Measurements from ENCODE around the gene ZNF823.

The ZNF823 gene

DNA sequence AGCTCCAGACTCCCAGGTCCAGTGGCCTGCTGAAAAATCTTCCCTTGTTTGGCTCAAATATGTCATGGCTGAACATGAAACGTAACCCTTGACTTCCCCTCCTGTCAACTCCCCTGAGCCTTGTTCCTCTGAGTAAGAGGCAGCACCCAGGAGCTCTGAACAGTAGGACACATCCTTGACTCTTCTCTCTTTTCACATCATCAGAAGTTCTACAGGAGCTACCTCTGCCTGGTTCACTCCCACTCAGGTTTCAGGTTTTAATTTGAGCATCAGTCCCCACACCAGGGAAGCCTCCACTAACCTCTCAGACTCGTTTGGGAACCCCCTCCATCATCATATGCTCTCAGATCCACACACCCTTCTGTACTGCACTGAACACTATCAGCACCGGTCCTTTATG lies 30.3 kb downstream of the ZNF823 start:
- TF ChIP-seq CTCF (IDR thresholded peaks at IDR 0.05; ENCODE audit: low read depth, low read length, missing control alignments): no peak
- DNase-seq (ENCODE audit: extremely low read depth, low read depth): no peak
- H3K4me3 ChIP-seq (replicated peaks; ENCODE audit: low read depth, low read length): no peak overlapping the region

GRCh38 chr19:11705474-11705873 lies 33.3 kb downstream of the ZNF823 start:
- no peak for DNase-seq (ENCODE audit: extremely low read depth, low read depth)
- no peak for TF ChIP-seq CTCF (IDR thresholded peaks at IDR 0.05; ENCODE audit: low read depth, low read length, missing control alignments)
- H3K4me3 ChIP-seq (replicated peaks; ENCODE audit: low read depth, low read length): no peak overlapping the region

DNA sequence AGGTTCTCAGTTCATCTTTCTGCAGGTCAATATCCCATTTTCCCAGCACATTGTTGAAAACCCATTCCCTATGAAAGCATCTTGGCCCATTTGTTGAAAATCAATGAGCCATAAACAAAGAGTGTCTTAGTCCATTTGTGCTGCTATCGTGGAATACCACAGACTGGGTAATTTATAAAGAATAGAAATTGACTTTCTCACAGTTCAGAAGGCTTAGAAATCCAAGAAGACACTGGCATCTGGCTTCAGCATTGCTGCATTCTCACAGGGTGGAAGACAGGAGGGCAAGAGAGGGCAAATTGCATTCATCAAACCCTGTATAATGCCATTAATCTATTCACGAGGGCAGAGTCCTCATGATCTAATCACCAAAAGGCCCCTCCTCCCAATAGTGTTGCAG lies 34.1 kb downstream of the ZNF823 start:
- DNase-seq (ENCODE audit: extremely low read depth, low read depth): no peak
- no peak overlapping the region for H3K4me3 ChIP-seq (replicated peaks; ENCODE audit: low read depth, low read length)
- TF ChIP-seq CTCF (IDR thresholded peaks at IDR 0.05; ENCODE audit: low read depth, low read length, missing control alignments): no peak

DNA sequence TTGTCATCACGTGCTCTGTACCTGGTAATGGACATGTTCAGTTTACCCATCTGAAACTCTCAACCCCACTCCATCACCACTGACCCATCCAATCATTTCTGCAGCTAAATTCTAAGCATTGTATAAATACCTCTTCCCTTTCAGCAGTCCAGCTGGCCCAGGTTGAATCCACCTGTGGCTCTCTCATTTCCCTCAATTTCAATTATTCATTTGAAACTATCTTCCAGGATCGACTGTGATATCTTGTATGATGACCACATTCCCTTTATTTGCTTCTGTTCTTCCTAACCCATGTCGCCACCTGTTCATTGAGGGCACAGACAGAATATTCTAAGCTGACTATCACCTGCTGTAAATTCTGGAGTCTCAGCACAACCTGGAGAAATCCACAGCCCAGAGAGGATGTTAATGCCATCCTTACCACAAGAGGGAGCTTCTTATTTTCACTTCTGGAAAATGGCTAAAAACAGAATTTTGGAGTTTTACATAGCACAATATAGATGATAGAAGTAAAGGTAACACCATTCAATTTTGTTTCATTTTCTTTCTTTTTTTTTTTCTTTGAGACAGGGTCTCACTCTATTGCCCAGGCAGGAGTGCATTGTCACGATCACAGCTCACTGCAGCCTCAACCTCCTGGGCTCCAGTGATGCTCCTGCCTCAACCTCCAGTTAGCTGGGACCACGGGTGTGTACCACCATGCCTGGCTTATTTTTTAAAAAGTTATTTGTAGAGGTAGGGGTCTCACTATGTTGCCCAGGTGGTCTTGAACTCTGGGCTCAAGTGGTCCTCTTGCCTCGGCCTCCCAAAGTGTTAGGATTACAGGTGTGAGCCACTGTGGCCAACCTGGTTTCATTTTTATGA lies 38.6 kb downstream of the ZNF823 start:
- no peak overlapping the region for H3K4me3 ChIP-seq (replicated peaks; ENCODE audit: low read depth, low read length)
- peak; percentile 68 for TF ChIP-seq CTCF (IDR thresholded peaks at IDR 0.05; ENCODE audit: low read depth, low read length, missing control alignments)
- no peak for DNase-seq (ENCODE audit: extremely low read depth, low read depth)

GRCh38 chr19:11698231-11698630 lies 40.5 kb downstream of the ZNF823 start:
- no peak overlapping the region for H3K4me3 ChIP-seq (replicated peaks; ENCODE audit: low read depth, low read length)
- no peak for DNase-seq (ENCODE audit: extremely low read depth, low read depth)
- TF ChIP-seq CTCF (IDR thresholded peaks at IDR 0.05; ENCODE audit: low read depth, low read length, missing control alignments): no peak

DNA sequence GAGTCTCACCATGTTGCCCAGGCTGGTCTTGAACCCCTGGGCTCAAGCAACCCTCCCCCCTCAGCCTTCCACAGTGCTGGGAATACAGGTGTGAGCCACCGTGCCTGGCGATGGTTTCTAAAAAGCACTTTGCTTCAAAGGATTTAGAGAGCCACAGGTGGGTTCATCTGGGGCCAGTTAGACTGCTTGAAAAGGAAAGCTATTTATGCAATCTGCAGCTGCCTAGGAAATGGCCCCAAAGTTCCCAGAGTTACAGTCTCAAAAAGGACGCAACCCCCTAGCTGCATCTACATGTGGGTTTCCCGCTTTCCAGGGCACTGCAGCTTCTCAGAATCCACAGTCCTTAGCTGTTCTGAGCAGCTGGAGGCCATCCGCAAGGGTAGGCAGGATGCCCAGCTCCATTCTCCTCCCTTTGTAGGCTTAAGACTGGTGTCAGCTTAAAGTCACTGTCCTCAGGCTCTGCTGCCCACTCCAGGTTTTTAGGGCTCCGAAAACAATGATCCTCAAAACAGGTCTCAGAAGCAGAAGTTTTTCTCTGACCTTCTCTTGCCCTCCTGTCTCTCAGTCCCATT lies 41.4 kb downstream of the ZNF823 start:
- DNase-seq (ENCODE audit: extremely low read depth, low read depth): no peak
- H3K4me3 ChIP-seq (replicated peaks; ENCODE audit: low read depth, low read length): no peak overlapping the region
- no peak for TF ChIP-seq CTCF (IDR thresholded peaks at IDR 0.05; ENCODE audit: low read depth, low read length, missing control alignments)
